PC-9 (cell line): Measurements from ENCODE around the gene MACROH2A1. TPM values are rescaled to one million over a fixed set of nuclear protein-coding genes. Genes with fewer than 3 reads are reported as not detected.

Experiments used
- BruUV-seq: library from RNA; stranded (reverse); fragments of 400-500 nt; replicated peaks from 2 replicates; lab custom pipeline; 2021; lab: Mats Ljungman, UMichigan
- CTCF ChIA-PET: fragments of 300-600 bp; sonication (Branson Sonifier 250); formaldehyde crosslinking; loops from one replicate; lab custom pipeline; 2022; ENCODE audit warnings: antibody characterized with exemption; lab: Charles Lee
- POLR2A ChIA-PET: fragments of 300-600 bp; sonication (Branson Sonifier 250); formaldehyde crosslinking; loops from one replicate; lab custom pipeline; 2022; ENCODE audit warnings: antibody characterized with exemption; ENCODE audit not compliant: unreplicated experiment; lab: Charles Lee
- DNase-seq, 2 experiments: peaks; one replicate each; pipeline versions ENCODE4 v3.0.0 to v3.0.0-alpha.2; 2015 to 2022; ENCODE audit warnings: mixed read lengths in 1 of 2
- H2AFZ ChIP-seq: fragments of 200-600 bp; sonication (generic); 2 replicates; pipeline ENCODE4 v1.8.1; 2017; ENCODE audit warnings: antibody characterized with exemption
- H3F3A ChIP-seq: fragments of 200-600 bp; sonication (generic); 2 replicates; pipeline ENCODE4 v1.8.1; 2017; ENCODE audit warnings: antibody characterized with exemption, mild to moderate bottlenecking, low read depth; ENCODE audit not compliant: insufficient read depth
- H3K27ac ChIP-seq: fragments of 200-600 bp; sonication (generic); 2 replicates; pipeline ENCODE4 v1.6.1; 2016; ENCODE audit warnings: mixed run types
- H3K27me3 ChIP-seq: fragments of 200-600 bp; sonication (generic); 2 replicates; pipeline ENCODE4 v1.6.1; 2016; ENCODE audit warnings: low read depth, mixed run types; ENCODE audit not compliant: insufficient read depth
- H3K36me3 ChIP-seq: fragments of 200-600 bp; sonication (generic); 2 replicates; pipeline ENCODE4 v1.6.1; 2016; ENCODE audit warnings: low read depth, mixed run types
- H3K4me1 ChIP-seq: fragments of 200-600 bp; sonication (generic); replicated peaks from 2 replicates; pipeline ENCODE4 v1.6.1; 2016; ENCODE audit warnings: mixed run types; ENCODE audit not compliant: insufficient read depth
- H3K4me2 ChIP-seq: fragments of 200-600 bp; sonication (generic); 2 replicates; pipeline ENCODE4 v1.6.1; 2017; ENCODE audit warnings: mixed run types
- H3K4me3 ChIP-seq: fragments of 200-600 bp; sonication (generic); 2 replicates; pipeline ENCODE4 v1.6.1; 2016; ENCODE audit warnings: mixed run types
- H3K79me2 ChIP-seq: fragments of 200-600 bp; sonication (generic); 2 replicates; pipeline ENCODE4 v1.6.1; 2017; ENCODE audit warnings: low read depth, mixed run types
- H3K9me2 ChIP-seq: fragments of 200-600 bp; sonication (generic); 2 replicates; pipeline ENCODE4 v1.8.1; 2017; ENCODE audit warnings: mild to moderate bottlenecking; ENCODE audit not compliant: insufficient read depth
- H3K9me3 ChIP-seq: fragments of 200-600 bp; sonication (generic); 2 replicates; pipeline ENCODE4 v1.8.1; 2016; ENCODE audit warnings: low read depth; ENCODE audit not compliant: insufficient read depth
- H4K20me1 ChIP-seq: fragments of 200-600 bp; sonication (generic); 2 replicates; pipeline ENCODE4 v1.8.1; 2017; ENCODE audit not compliant: insufficient read depth
- EZH2 ChIP-seq: fragments of 200-600 bp; sonication (generic); IDR thresholded peaks from 2 replicates; pipeline ENCODE4 v1.8.0; 2017; ENCODE audit warnings: antibody characterized with exemption, low read depth
- intact Hi-C: fragments of 100-400 bp; cut with micrococcal nuclease; formaldehyde crosslinking; loops from one replicate; pipeline ENCODE4 v1.10.0; 2022; ENCODE audit not compliant: unreplicated experiment
- total RNA-seq: library from RNA; stranded (reverse); gene quantifications from 2 replicates; pipeline ENCODE4 v1.2.3, GENCODE V29; 2021
- TF ChIP-seq, protein P1 (sequence below): fragments of 200-600 bp; sonication (generic); conservative IDR thresholded peaks from 2 replicates; pipeline ENCODE4 v1.6.1; 2017; ENCODE audit warnings: mixed run types, antibody characterized with exemption, mild to moderate bottlenecking, moderate library complexity

MACROH2A1 gene
- total RNA-seq, 1 experiment from 2014 or later = 223 TPM

DNA sequence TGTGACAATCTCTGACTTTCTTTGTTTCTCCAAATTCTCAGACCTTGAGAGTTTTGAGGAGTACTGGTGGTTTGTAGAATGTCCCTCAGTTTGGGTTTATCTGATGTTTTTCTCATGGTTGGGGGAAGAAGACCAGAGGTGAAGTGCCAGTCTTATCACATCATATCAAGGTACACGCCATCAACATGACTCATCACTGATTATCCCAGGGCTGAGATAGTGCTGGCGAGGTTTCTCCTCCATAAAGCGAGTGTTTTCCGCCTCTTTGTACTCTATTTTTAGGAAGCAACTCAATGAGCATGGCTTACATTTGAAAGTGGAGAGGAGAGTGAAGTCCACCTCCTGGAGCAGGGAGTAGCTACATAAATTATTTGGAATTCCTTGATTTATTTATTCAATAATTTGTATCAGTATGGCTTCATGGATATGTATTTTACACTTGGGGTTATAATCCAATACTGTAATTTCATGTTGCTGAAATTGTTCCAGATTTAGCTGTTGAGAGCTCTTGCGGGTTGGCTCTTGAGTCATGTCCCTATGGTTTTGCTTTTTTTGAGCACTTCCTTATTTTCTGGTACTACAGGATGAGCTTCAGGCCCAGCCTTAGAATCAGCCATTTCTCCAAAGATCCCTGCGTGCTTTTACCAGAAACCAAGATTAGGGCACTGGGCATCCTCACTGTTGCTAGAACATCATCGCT is 24.3 kb upstream of the MACROH2A1 start:
- Histone ChIP-seq H3K9me3 (peaks cover 2% of the 10 kb centered on the region; the same call in 1 of the 2 replicates), H3K27me3 (peaks cover 6% of the 10 kb centered on the region), H4K20me1 (no peaks in the 10 kb centered on the region), H3F3A (no peaks in the 10 kb centered on the region), H3K79me2 (no peaks in the 10 kb centered on the region), H3K9me2 (no peaks in the 10 kb centered on the region), H3K4me3 (no peak overlapping the region), H2AFZ (no peak overlapping the region), H3K4me2 (no peak overlapping the region), H3K27ac (no peak overlapping the region), H3K36me3 (no peaks in the 10 kb centered on the region), H3K4me1 (no peaks in the 10 kb centered on the region)
- DNase-seq = peak in 1 of 2 experiments; percentile 18
- TF ChIP-seq, protein P1, sequence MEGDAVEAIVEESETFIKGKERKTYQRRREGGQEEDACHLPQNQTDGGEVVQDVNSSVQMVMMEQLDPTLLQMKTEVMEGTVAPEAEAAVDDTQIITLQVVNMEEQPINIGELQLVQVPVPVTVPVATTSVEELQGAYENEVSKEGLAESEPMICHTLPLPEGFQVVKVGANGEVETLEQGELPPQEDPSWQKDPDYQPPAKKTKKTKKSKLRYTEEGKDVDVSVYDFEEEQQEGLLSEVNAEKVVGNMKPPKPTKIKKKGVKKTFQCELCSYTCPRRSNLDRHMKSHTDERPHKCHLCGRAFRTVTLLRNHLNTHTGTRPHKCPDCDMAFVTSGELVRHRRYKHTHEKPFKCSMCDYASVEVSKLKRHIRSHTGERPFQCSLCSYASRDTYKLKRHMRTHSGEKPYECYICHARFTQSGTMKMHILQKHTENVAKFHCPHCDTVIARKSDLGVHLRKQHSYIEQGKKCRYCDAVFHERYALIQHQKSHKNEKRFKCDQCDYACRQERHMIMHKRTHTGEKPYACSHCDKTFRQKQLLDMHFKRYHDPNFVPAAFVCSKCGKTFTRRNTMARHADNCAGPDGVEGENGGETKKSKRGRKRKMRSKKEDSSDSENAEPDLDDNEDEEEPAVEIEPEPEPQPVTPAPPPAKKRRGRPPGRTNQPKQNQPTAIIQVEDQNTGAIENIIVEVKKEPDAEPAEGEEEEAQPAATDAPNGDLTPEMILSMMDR = no peak
- TF ChIP-seq EZH2 = no peak
- CTCF ChIA-PET = no interaction called here
- POLR2A ChIA-PET = no interaction called here
- intact Hi-C loops = loop anchor here (10.0 kb wide), 1 partner anchor 68 kb away; no protein-coding TSS in a partner anchor
- BruUV-seq = no TSS peak

DNA sequence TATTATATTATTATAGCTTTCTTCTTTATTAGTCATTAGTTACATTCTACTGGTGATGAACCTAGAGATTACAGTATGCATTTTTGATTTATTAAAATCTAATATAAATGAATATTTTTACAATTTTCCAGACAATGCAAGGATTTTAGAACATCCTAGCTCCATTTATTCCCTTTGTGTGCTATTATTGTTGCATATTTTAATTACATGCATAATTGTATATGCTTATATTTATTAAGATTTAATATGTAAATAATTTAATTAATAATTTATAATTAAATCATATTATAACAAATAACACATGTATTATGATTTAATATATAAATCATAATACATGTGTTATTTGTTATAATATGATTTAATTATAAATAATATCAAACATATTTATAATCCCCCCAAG is 23.4 kb upstream of the MACROH2A1 start:
- BruUV-seq = no TSS peak
- Histone ChIP-seq H3K4me3 (no peak overlapping the region), H3K27me3 (peaks cover 3% of the 10 kb centered on the region; the same call in 1 of the 2 replicates), H3K9me3 (no peaks in the 10 kb centered on the region), H3K9me2 (no peaks in the 10 kb centered on the region), H4K20me1 (no peaks in the 10 kb centered on the region), H3K4me1 (no peaks in the 10 kb centered on the region), H3K79me2 (no peaks in the 10 kb centered on the region), H3F3A (no peaks in the 10 kb centered on the region), H3K4me2 (no peak overlapping the region), H2AFZ (no peak overlapping the region), H3K27ac (no peak overlapping the region), H3K36me3 (no peaks in the 10 kb centered on the region)
- intact Hi-C loops = loop anchor here (10.0 kb wide), 1 partner anchor 68 kb away; no protein-coding TSS in a partner anchor
- no peak for DNase-seq
- ChIA-PET POLR2A (no interaction called here), CTCF (no interaction called here)
- no peak for TF ChIP-seq EZH2
- TF ChIP-seq, protein P1 = no peak

DNA sequence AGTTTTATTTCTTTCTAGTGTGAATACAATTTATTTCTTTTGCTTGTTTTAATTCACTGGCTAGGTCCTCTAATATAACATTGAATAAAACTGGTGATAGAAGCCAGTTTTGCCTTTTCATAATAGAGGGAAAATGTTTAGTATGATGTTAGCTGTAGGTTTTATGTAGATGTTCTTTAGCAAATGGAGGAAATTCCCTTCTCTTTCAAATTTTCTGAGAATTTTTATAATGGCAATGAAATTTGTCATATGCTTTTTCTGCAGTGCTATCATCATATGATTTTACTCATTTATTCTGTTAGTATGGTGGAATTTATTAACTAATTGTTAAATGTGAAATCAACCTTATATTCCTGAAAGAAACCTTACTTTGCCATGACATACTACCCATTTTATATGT is 18.1 kb upstream of the MACROH2A1 start:
- Histone ChIP-seq H3K9me3 (no peaks in the 10 kb centered on the region), H3K4me3 (no peak overlapping the region), H4K20me1 (no peaks in the 10 kb centered on the region), H3K79me2 (no peaks in the 10 kb centered on the region), H3K27me3 (peaks cover 3% of the 10 kb centered on the region; the same call in 1 of the 2 replicates), H3K36me3 (no peaks in the 10 kb centered on the region), H3K4me2 (no peak overlapping the region), H3K27ac (no peak overlapping the region), H3F3A (no peaks in the 10 kb centered on the region), H3K4me1 (no peaks in the 10 kb centered on the region), H3K9me2 (no peaks in the 10 kb centered on the region), H2AFZ (no peak overlapping the region)
- intact Hi-C loops = no loop called here
- TF ChIP-seq, protein P1 = no peak
- TF ChIP-seq EZH2 = no peak
- no peak for DNase-seq
- BruUV-seq = no TSS peak
- ChIA-PET CTCF (no interaction called here), POLR2A (no interaction called here)
